GM10248 (cell line): ENCODE measurements around the gene PWWP2A.

Experiments
- CTCF ChIA-PET: fragments of 300-600 bp; sonication (Branson Sonifier 250); formaldehyde crosslinking; extraction: SDS; loops from one replicate; lab custom pipeline; 2021; ENCODE audit warnings: antibody characterized with exemption; lab: Yijun Ruan, JAX
- POLR2A ChIA-PET: fragments of 350-650 bp; sonication (Branson Sonifier 250); formaldehyde crosslinking; extraction: SDS; loops from one replicate; lab custom pipeline; 2020; ENCODE audit warnings: antibody characterized with exemption; lab: Yijun Ruan, JAX
- DNase-seq: peaks from one replicate; pipeline ENCODE4 v3.0.0; 2012; ENCODE audit errors: extremely low spot score
- CTCF ChIP-seq: IDR thresholded peaks from 2 replicates; pipeline ENCODE4 v1.5.1; 2012; ENCODE audit warnings: mild to moderate bottlenecking, low read depth; ENCODE audit errors: extremely low read depth, missing control alignments, control extremely low read depth

The PWWP2A gene

GRCh38 chr5:160057256-160057655 is 62.0 kb downstream of the PWWP2A start:
- no peak for TF ChIP-seq CTCF
- ChIA-PET CTCF (interaction anchor here (1.1 to 4.4 kb wide), 2 partner anchors 9 to 40 kb away, joined by 3 to 25 read pairs; no protein-coding TSS in a partner anchor), POLR2A (no interaction called here)
- no peak for DNase-seq

GRCh38 chr5:160054831-160055230 is 64.4 kb downstream of the PWWP2A start:
- ChIA-PET POLR2A (no interaction called here), CTCF (interaction anchor here (1.1 to 4.4 kb wide), 6 partner anchors 11 to 337 kb away, joined by 3 to 25 read pairs (median 8); partner anchors contain the start of gene TTC1)
- no peak for TF ChIP-seq CTCF
- no peak for DNase-seq

- POLR2A ChIA-PET: no interaction called here
- CTCF ChIA-PET: interaction anchor here (0.8 to 4.4 kb wide), 7 partner anchors 12 to 337 kb away, joined by 3 to 25 read pairs (median 7); partner anchors contain the start of gene TTC1
- TF ChIP-seq CTCF: no peak
- DNase-seq: no peak
These were observed 65.2 kb downstream of the PWWP2A start for GRCh38 chr5:160054047-160054446.

GRCh38 chr5:160049099-160049498 is 70.2 kb downstream of the PWWP2A start:
- POLR2A ChIA-PET: no interaction called here
- CTCF ChIA-PET: interaction anchor here (0.8 to 3.2 kb wide), 4 partner anchors 15 to 58 kb away, joined by 3 to 11 read pairs (median 5); no protein-coding TSS in a partner anchor
- TF ChIP-seq CTCF: no peak
- DNase-seq: no peak

- ChIA-PET CTCF (interaction anchor here (1.4 to 3.2 kb wide), 2 partner anchors 26 to 33 kb away, joined by 4 to 11 read pairs; no protein-coding TSS in a partner anchor), POLR2A (interaction anchor here (0.7 kb wide), 1 partner anchor 1352 kb away, joined by 7 read pairs; no protein-coding TSS in a partner anchor)
- no peak for TF ChIP-seq CTCF
These were observed 71.1 kb downstream of the PWWP2A start for GRCh38 chr5:160048131-160048530.

GRCh38 chr5:160047423-160047822 is 71.8 kb downstream of the PWWP2A start:
- ChIA-PET POLR2A (no interaction called here), CTCF (interaction anchor here (1.4 to 3.2 kb wide), 2 partner anchors 26 to 33 kb away, joined by 4 to 11 read pairs; no protein-coding TSS in a partner anchor)
- DNase-seq: no peak
- TF ChIP-seq CTCF: no peak

More at GRCh38 chr5:160048131-160048530, 71.1 kb downstream of the PWWP2A start:
- DNase-seq: no peak

GRCh38 chr5:160044967-160045366 is 74.3 kb downstream of the PWWP2A start:
- TF ChIP-seq CTCF: no peak
- CTCF ChIA-PET: interaction anchor here (0.8 to 1.7 kb wide), 2 partner anchors 23 to 27 kb away, joined by 3 to 6 read pairs; no protein-coding TSS in a partner anchor
- DNase-seq: no peak
- POLR2A ChIA-PET: no interaction called here
